GM20431 (cell line): ENCODE measurements around the gene PLA2G4E.

Experiments used
- in situ Hi-C: fragments of 300-500 bp; cut with MseI, MboI; formaldehyde crosslinking; loops from one replicate; pipeline ENCODE4 v1.15.0; 2020; ENCODE audit warnings: low sequenced_read_pairs; ENCODE audit not compliant: unreplicated experiment

Gene PLA2G4E

GRCh38 chr15:41966920-41967465 lies 53.8 kb downstream of the PLA2G4E start:
- in situ Hi-C loops, result no loop called here

- in situ Hi-C loops, result no loop called here
These were observed 54.4 kb downstream of the PLA2G4E start for GRCh38 chr15:41966414-41966812.

GRCh38 chr15:41965441-41966413 lies 55.1 kb downstream of the PLA2G4E start:
- in situ Hi-C loops, result no loop called here

- in situ Hi-C loops, result no loop called here
These were observed 59.1 kb downstream of the PLA2G4E start for GRCh38 chr15:41961595-41962202.

GRCh38 chr15:41961001-41961518 lies 59.8 kb downstream of the PLA2G4E start:
- in situ Hi-C loops, result no loop called here

DNA sequence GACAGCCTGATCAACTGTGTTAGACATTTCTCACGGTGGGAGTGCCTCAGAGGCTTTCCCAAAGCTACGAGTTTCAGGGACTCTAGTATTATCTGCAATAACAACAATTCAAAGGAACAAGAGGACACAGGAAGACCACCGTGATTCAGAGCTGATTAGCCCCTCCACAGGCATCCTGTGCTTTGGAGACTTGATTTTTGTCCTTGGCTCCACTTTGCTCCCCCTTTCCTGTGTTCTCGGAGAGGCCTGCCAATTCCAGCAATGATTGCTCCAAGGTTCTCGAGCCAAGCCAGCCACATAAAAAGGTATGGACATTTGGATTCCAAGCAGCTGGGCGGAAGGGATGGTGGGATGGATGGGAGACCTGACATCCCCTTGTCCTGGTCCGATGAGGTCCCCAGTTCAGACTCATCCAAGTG lies 62.8 kb downstream of the PLA2G4E start:
- in situ Hi-C loops, result no loop called here

DNA sequence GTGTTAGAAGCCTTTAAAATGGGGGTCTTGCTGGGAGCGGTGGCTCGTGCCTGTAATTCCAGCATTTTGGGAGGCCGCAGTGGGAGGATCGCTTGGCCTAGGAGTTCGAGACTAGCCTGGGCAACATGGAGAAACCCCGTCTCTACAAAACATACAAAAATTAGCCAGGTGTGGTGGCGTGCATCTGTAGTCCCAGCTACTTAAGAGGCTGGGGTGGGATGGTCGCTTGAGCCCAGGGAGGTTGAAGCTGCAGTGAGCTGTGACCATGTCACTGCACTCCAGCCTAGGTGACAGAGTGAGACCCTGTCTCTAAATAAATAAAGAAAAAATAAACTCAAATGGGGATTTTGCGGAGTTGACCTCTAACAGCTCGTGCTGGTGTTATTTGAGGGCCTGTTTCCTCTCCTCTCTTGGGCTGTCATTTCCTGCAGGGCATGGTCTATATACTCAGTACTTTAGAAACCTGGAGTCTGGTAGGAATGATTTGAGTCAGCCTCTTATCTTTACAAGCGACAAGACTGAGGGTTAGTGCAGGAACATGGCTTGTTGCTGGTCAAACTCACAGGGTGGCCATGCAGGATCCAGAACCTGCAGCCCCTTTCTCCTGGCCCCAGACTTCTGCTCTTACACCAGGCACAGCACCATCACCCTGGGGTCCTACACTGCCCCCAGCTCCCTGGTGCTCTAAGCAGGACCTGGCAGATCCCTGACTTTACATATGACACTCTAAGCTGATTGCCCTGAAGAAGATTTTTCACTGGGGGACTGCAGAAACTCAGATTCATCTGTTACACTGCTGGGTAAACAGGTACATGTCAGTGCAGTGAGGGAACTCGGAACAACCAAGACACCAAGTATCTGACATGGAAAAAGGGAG lies 63.6 kb downstream of the PLA2G4E start:
- in situ Hi-C loops, result no loop called here

GRCh38 chr15:41955807-41956525 lies 64.9 kb downstream of the PLA2G4E start:
- in situ Hi-C loops, result no loop called here

GRCh38 chr15:41955100-41955499 lies 65.7 kb downstream of the PLA2G4E start:
- in situ Hi-C loops, result no loop called here

GRCh38 chr15:41954036-41954435 lies 66.8 kb downstream of the PLA2G4E start:
- in situ Hi-C loops, result no loop called here

DNA sequence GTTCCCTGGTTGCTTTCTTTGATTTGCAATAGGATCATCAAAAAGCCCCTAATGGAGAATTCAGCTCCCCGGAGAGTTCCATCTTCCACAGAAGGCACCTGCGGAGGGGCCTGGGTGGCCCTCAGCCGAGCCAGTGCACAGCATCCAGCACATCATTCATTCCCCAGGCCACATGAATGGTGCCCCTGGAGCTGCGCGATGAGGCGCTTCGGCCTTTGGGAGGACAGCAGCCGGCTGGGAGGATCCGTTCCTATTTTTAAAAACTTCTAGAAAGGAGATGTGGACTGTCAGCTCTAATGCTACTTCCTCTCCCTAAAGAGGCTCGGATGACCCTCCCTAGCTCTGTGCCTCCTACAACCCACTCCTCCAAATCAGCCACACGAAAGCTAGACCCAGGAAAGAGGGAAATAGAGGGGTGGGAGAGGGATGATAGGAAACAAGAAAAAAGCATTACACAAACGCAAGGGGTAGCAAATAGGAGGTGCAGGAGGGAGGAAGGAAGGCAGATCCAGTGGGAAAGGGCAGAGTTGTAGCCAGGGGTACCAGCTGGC lies 68.8 kb downstream of the PLA2G4E start:
- in situ Hi-C loops, result no loop called here

GRCh38 chr15:41951571-41951970 lies 69.3 kb downstream of the PLA2G4E start:
- in situ Hi-C loops, result no loop called here

GRCh38 chr15:41950489-41950888 lies 70.4 kb downstream of the PLA2G4E start:
- in situ Hi-C loops, result no loop called here

GRCh38 chr15:41950127-41950483 lies 70.7 kb downstream of the PLA2G4E start:
- in situ Hi-C loops, result no loop called here

DNA sequence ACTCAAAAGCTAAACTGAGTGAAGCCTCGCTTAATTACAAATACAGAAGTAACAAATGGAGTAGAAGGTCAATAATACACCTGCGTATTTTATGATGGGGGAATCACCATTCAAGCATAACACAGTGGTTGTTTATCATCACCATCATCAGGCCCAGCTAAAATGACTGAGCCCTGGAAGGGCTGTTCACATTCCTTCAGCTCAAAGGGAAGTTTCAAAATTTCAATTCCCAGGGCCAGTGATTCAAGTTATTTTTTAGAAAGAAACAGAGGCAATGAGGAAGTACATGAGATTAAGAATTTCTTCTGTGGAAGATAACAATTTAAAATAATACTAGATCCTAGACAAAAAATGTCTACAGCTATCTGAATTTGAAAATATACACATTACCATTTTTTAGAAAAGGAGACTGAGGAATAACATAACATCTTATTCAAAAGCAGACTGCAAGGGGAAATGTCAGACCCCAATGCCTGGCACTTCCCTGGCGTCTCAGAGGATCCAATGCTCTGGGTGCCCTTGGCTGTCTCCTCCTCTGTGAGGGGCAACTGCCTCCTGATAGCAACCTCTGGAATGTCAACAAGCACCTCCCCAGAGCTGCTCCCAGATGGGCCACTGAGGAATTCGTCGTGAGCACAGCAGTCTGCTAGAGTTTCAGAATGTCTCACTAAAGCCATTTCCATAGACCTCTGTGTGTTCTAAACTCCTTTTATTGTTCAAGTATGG lies 71.3 kb downstream of the PLA2G4E start:
- in situ Hi-C loops, result no loop called here

GRCh38 chr15:41948490-41948889 lies 72.4 kb downstream of the PLA2G4E start:
- in situ Hi-C loops, result no loop called here

GRCh38 chr15:41946970-41947369 lies 73.9 kb downstream of the PLA2G4E start:
- in situ Hi-C loops, result no loop called here

DNA sequence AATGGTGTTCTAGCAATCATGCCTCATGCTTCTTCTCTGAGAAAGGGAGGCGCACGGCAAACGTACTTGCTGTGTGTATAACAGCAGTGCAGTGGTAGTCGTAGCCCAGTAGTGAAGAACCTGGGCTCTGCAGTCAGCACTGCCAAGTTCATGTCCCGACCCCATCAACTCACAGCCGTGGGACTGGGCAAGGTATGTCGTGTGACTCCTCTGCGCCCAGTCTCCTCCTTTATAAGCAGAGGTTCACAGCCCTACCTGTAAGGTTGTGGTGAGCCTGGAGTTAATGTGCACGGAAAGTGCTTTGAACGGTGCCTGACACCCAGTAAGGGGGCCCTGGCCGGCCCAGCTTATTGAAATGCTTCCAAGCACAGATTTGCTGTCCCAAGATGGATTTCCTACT lies 75.1 kb downstream of the PLA2G4E start:
- in situ Hi-C loops, result no loop called here
